SK-N-SH (cell line): Measurements from ENCODE around the gene GABRB1. TPM values are rescaled to one million over a fixed set of nuclear protein-coding genes. Genes with fewer than 3 reads are reported as not detected.
A peak's percentile ranks its signal among the peaks of the same experiment; 100 is the strongest.

Experiments
- CTCF ChIA-PET: fragments of 300-600, 350-600 bp; formaldehyde crosslinking; extraction: SDS; loops from one replicate; lab custom pipeline; 2021; lab: Yijun Ruan, JAX
- POLR2A ChIA-PET: fragments of 350-600 bp; sonication (Branson Sonifier 250); formaldehyde crosslinking; extraction: SDS; loops from one replicate; lab custom pipeline; 2020; ENCODE audit warnings: antibody characterized with exemption, inconsistent platforms; lab: Yijun Ruan, JAX
- DNase-seq: peaks from one replicate; pipeline ENCODE4 v3.0.0; 2012
- H2AFZ ChIP-seq: fragments of 200-600 bp; sonication (generic); 2 replicates; pipeline ENCODE4 v1.8.1; 2016; ENCODE audit warnings: antibody characterized with exemption, mild to moderate bottlenecking, low read depth
- H3F3A ChIP-seq: fragments of 200-600 bp; sonication (generic); replicated peaks from 2 replicates; pipeline ENCODE3; 2016; ENCODE audit warnings: antibody characterized with exemption, mild to moderate bottlenecking; ENCODE audit not compliant: insufficient read depth
- H3K27ac ChIP-seq, 2 experiments: fragments of 200-500 bp in 1 of 2; fragments of 200-600 bp in 1 of 2; sonication (Bioruptor generic) in 1 of 2; sonication (generic), shearing (Covaris generic) in 1 of 2; 2 replicates each; pipeline versions ENCODE4 v1.5.1 to v1.6.1; 2014 to 2016; ENCODE audit warnings: low read depth in 2 of 2, inconsistent platforms in 1 of 2, low read length in 1 of 2, mild to moderate bottlenecking in 1 of 2, mixed read lengths in 1 of 2
- H3K27me3 ChIP-seq: fragments of 200-600 bp; sonication (generic), shearing (Covaris generic); 2 replicates; pipeline ENCODE4 v1.6.1; 2016; ENCODE audit warnings: mixed run types; ENCODE audit not compliant: insufficient read depth
- H3K36me3 ChIP-seq, 2 experiments: fragments of 200-500 bp in 1 of 2; fragments of 200-600 bp in 1 of 2; sonication (Bioruptor generic) in 1 of 2; sonication (generic) in 1 of 2; replicated peaks in 1 of 2; 2 replicates each; pipeline versions ENCODE3 to v1.5.1; 2014 to 2016; ENCODE audit warnings: low read length in 1 of 2, mild to moderate bottlenecking in 1 of 2; ENCODE audit not compliant: insufficient read depth in 2 of 2, control insufficient read depth in 1 of 2
- H3K4me1 ChIP-seq, 2 experiments: fragments of 200-500 bp in 1 of 2; fragments of 200-600 bp in 1 of 2; sonication (Bioruptor generic) in 1 of 2; sonication (generic), shearing (Covaris generic) in 1 of 2; 2 replicates each; pipeline versions ENCODE4 v1.5.1 to v1.6.1; 2014 to 2016; ENCODE audit warnings: low read depth in 1 of 2, low read length in 1 of 2, mixed run types in 1 of 2; ENCODE audit not compliant: insufficient read depth in 2 of 2, control insufficient read depth in 1 of 2
- H3K4me2 ChIP-seq: fragments of 200-600 bp; sonication (generic), shearing (Covaris generic); 2 replicates; pipeline ENCODE4 v1.6.1; 2017; ENCODE audit warnings: mixed run types
- H3K4me3 ChIP-seq, 2 experiments: fragments of 200-500 bp in 1 of 2; fragments of 200-600 bp in 1 of 2; sonication (Bioruptor generic) in 1 of 2; sonication (generic), shearing (Covaris generic) in 1 of 2; 2 replicates each; pipeline versions ENCODE4 v1.5.1 to v1.8.1; 2014 to 2016; ENCODE audit warnings: low read depth in 2 of 2, inconsistent platforms in 1 of 2, low read length in 1 of 2, mild to moderate bottlenecking in 1 of 2, mixed read lengths in 1 of 2, moderate library complexity in 1 of 2
- H3K79me2 ChIP-seq: fragments of 200-600 bp; sonication (generic); 2 replicates; pipeline ENCODE4 v1.8.1; 2017; ENCODE audit warnings: mild to moderate bottlenecking; ENCODE audit not compliant: insufficient read depth
- H3K9ac ChIP-seq: fragments of 200-600 bp; sonication (generic); 2 replicates; pipeline ENCODE4 v1.6.1; 2017; ENCODE audit warnings: mixed run types
- H3K9me2 ChIP-seq: fragments of 200-600 bp; sonication (generic); 2 replicates; pipeline ENCODE4 v1.6.1; 2017; ENCODE audit warnings: mixed run types
- H3K9me3 ChIP-seq: fragments of 200-600 bp; sonication (generic); 2 replicates; pipeline ENCODE4 v1.6.1; 2017; ENCODE audit warnings: mixed run types, mild to moderate bottlenecking, moderate library complexity
- H4K20me1 ChIP-seq: fragments of 200-600 bp; sonication (generic); 2 replicates; pipeline ENCODE4 v1.6.1; 2017; ENCODE audit warnings: mild to moderate bottlenecking, mixed run types; ENCODE audit not compliant: insufficient read depth
- ELF1 ChIP-seq: IDR thresholded peaks from 2 replicates; pipeline ENCODE4 v1.4.0; 2012
- EP300 ChIP-seq, 2 experiments: IDR thresholded peaks; 2 replicates each; pipeline versions ENCODE4 v1.4.0 to v1.6.1; 2012; ENCODE audit warnings: borderline replicate concordance in 1 of 2, low read depth in 1 of 2, low read length in 1 of 2
- FOXJ3 ChIP-seq: sonication (generic); formaldehyde crosslinking; IDR thresholded peaks from 2 replicates; pipeline ENCODE4 v1.5.1; 2020; ENCODE audit warnings: mild to moderate bottlenecking, missing genetic modification reagents
- GABPA ChIP-seq: IDR thresholded peaks from 2 replicates; pipeline ENCODE4 v1.4.0; 2012; ENCODE audit warnings: low read depth, mild to moderate bottlenecking
- GATA2 ChIP-seq: sonication (generic); formaldehyde crosslinking; IDR thresholded peaks from 2 replicates; pipeline ENCODE4 v1.5.0; 2020; ENCODE audit warnings: mild to moderate bottlenecking, missing genetic modification reagents
- JUND ChIP-seq: IDR thresholded peaks from 2 replicates; pipeline ENCODE4 v1.4.0; 2012
- MEF2A ChIP-seq: IDR thresholded peaks from 2 replicates; pipeline ENCODE4 v1.4.0; 2012; ENCODE audit warnings: low read depth, borderline replicate concordance
- NRF1 ChIP-seq: IDR thresholded peaks from 2 replicates; pipeline ENCODE4 v1.6.1; 2012; ENCODE audit warnings: low read depth, mild to moderate bottlenecking, low read length
- RAD21 ChIP-seq: IDR thresholded peaks from 2 replicates; pipeline ENCODE4 v1.6.1; 2012; ENCODE audit warnings: mild to moderate bottlenecking, low read length
- RCOR1 ChIP-seq: fragments of 150-350 bp; IDR thresholded peaks from 2 replicates; pipeline ENCODE4 v1.6.1; 2017; ENCODE audit warnings: antibody characterized with exemption, low read length
- SIN3A ChIP-seq: IDR thresholded peaks from 2 replicates; pipeline ENCODE4 v1.6.1; 2012; ENCODE audit warnings: low read depth, mild to moderate bottlenecking, low read length, moderate library complexity, borderline replicate concordance
- TAF1 ChIP-seq: IDR thresholded peaks from 2 replicates; pipeline ENCODE4 v1.6.1; 2012; ENCODE audit warnings: low read depth, mild to moderate bottlenecking, low read length, moderate library complexity, borderline replicate concordance
- TCF12 ChIP-seq: IDR thresholded peaks from 2 replicates; pipeline ENCODE4 v1.4.0; 2012
- whole genome bisulfite sequencing: methylation state at CpG from one replicate; pipeline ENCODE4 v1.1.6; 2017; ENCODE audit warnings: low lambda C conversion rate; 5-methylcytosine and 5-hydroxymethylcytosine counted together
- polyA plus RNA-seq, 3 experiments: library from polyadenylated mRNA; depleted of rRNA; stranded (reverse); fragments of >200 nt; gene quantifications; 2 replicates each; pipeline ENCODE4 v1.2.3, GENCODE V29; 2012
- TF ChIP-seq, protein P1 (sequence below): fragments of 150-350 bp; IDR thresholded peaks from 2 replicates; pipeline ENCODE4 v1.6.1; 2016; ENCODE audit warnings: mild to moderate bottlenecking, low read depth, low read length
- TF ChIP-seq, protein P2 (sequence below): fragments of 150-350 bp; IDR thresholded peaks from 2 replicates; pipeline ENCODE4 v1.6.1; 2017; ENCODE audit warnings: antibody characterized with exemption, low read length, low read depth, borderline replicate concordance
- TF ChIP-seq, protein P3 (sequence below): IDR thresholded peaks from 2 replicates; pipeline ENCODE4 v1.4.0; 2012; ENCODE audit warnings: low read depth

Gene GABRB1
- polyA plus RNA-seq, 1 of the 3 experiments (the other 2 are of a cell fraction): not detected

DNA sequence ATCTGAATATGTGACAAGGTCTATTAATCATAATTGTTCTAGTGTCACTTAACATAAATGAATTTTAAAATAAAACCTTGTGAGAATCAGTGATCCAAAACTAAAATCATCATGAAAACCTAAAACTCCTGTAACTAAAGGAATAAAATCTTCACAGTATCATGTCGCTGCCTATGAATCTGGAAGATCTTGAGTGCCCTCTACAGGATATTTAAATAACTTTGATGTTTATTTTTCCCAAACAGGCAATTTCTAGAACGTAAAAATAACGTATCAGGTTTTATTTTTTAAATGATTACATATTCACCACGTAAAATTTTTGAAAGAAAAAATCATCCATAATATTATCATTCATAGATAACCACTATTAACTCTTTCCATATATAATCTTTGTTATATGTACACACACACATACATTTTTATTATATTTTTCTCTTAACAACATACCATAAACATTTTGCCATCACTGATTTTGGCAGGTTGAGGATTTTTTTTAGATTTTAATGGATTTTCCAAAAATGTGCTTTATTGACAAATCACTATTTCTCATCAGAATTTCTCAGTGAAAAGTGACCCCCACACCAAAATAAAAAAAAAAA, 352.6 kb downstream of the GABRB1 start (continued):
- TF ChIP-seq, protein P1, sequence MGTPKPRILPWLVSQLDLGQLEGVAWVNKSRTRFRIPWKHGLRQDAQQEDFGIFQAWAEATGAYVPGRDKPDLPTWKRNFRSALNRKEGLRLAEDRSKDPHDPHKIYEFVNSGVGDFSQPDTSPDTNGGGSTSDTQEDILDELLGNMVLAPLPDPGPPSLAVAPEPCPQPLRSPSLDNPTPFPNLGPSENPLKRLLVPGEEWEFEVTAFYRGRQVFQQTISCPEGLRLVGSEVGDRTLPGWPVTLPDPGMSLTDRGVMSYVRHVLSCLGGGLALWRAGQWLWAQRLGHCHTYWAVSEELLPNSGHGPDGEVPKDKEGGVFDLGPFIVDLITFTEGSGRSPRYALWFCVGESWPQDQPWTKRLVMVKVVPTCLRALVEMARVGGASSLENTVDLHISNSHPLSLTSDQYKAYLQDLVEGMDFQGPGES: no peak
- peak; percentile 85 for TF ChIP-seq RAD21
- TF ChIP-seq, all 33 proteins: peak for 3

DNA sequence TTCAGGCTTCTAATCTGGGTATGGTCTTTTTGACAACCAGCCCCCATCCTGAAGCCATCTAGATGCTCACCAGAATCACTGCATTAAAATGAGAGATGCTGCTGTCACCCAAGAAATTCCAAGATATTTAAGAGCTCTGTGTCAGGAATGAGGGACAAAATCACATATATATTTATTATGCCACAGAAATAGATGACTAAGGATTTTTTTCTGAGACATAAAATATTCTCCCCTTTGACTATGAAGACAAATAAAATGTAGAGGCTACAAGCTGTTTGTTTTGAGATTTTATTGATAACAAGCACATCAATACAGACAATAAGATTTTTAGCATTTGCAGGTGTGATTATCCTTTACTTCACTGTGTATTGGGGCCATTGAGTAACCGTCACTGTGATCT, 354.8 kb downstream of the GABRB1 start:
- ChIA-PET CTCF (interaction anchor here (0.7 to 1.6 kb wide), 10 partner anchors 11 to 542 kb away, joined by 3 to 9 read pairs (median 3); no protein-coding TSS in a partner anchor), POLR2A (no interaction called here)
- Histone ChIP-seq H3K9me2 (no peaks in the 10 kb centered on the region), H3K27me3 (no peaks in the 10 kb centered on the region), H3K27ac (peak overlapping the region in 1 of 2 experiments; percentile 56; a peak in 2 of 4 replicates), H3K4me1 (peaks cover 0 to 8% of the 10 kb centered on the region in 2 experiments; a peak in 2 of 4 replicates), H3K4me2 (no peak overlapping the region), H2AFZ (no peak overlapping the region), H3K9me3 (no peaks in the 10 kb centered on the region), H3K4me3 (no peak overlapping the region), H4K20me1 (no peaks in the 10 kb centered on the region), H3K9ac (no peak overlapping the region), H3K36me3 (no peaks in the 10 kb centered on the region), H3F3A (no peaks in the 10 kb centered on the region), H3K79me2 (no peaks in the 10 kb centered on the region)
- no peak for DNase-seq
- no peak for TF ChIP-seq EP300 (IDR thresholded peaks at IDR 0.05; ENCODE audit: borderline replicate concordance in 1 of 2, low read depth in 1 of 2, low read length in 1 of 2)
- TF ChIP-seq JUND: no peak
- no peak for TF ChIP-seq NRF1
- no peak for TF ChIP-seq GATA2 (CRISPR knock-in tag)
- no peak for TF ChIP-seq GABPA
- TF ChIP-seq, protein P2, sequence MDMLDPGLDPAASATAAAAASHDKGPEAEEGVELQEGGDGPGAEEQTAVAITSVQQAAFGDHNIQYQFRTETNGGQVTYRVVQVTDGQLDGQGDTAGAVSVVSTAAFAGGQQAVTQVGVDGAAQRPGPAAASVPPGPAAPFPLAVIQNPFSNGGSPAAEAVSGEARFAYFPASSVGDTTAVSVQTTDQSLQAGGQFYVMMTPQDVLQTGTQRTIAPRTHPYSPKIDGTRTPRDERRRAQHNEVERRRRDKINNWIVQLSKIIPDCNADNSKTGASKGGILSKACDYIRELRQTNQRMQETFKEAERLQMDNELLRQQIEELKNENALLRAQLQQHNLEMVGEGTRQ: no peak
- no peak for TF ChIP-seq TAF1
- no peak for TF ChIP-seq RCOR1
- no peak for TF ChIP-seq SIN3A
- TF ChIP-seq MEF2A: no peak
- no peak for TF ChIP-seq ELF1
- TF ChIP-seq, protein P3, sequence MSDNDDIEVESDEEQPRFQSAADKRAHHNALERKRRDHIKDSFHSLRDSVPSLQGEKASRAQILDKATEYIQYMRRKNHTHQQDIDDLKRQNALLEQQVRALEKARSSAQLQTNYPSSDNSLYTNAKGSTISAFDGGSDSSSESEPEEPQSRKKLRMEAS: no peak
- TF ChIP-seq TCF12: no peak
- no peak for TF ChIP-seq FOXJ3 (CRISPR knock-in tag)
- WGBS: 30% methylated on average over 1 of the region's 1 CpG
